Measurements from ENCODE around the gene NINJ1.

GRCh38 chr9:93134015-93134739 lies at the start of gene NINJ1:
- peak; percentile 66 to 71 for TF ChIP-seq POLR2A (IDR thresholded peaks at IDR 0.05)
- peak in 1 of 4 experiments; percentile 7 for TF ChIP-seq CTCF (IDR thresholded peaks at IDR 0.05)
